DOHH2 (cell line): ENCODE results near the gene LEMD1.

Source experiments
- H3F3A ChIP-seq: fragments of 200-600 bp; sonication (generic), shearing (Covaris generic); 2 replicates; pipeline ENCODE4 v1.6.0; 2016; ENCODE audit warnings: antibody characterized with exemption, mild to moderate bottlenecking; ENCODE audit not compliant: control insufficient read depth, insufficient read depth
- H3K27ac ChIP-seq: fragments of 200-600 bp; sonication (generic); 2 replicates; pipeline ENCODE4 v1.5.1; 2014; ENCODE audit warnings: low read depth, mild to moderate bottlenecking, low read length, moderate library complexity
- H3K27me3 ChIP-seq: fragments of 200-600 bp; sonication (generic); 2 replicates; pipeline ENCODE4 v1.6.1; 2014; ENCODE audit warnings: mild to moderate bottlenecking, low read length, mixed read lengths; ENCODE audit not compliant: control insufficient read depth
- H3K36me3 ChIP-seq: fragments of 200-600 bp; sonication (generic); 2 replicates; pipeline ENCODE4 v1.6.1; 2014; ENCODE audit warnings: mild to moderate bottlenecking, low read length, moderate library complexity, mixed read lengths; ENCODE audit not compliant: control insufficient read depth
- H3K4me1 ChIP-seq: fragments of 200-600 bp; sonication (generic); 2 replicates; pipeline ENCODE4 v1.6.1; 2014; ENCODE audit warnings: mild to moderate bottlenecking, low read length, mixed read lengths; ENCODE audit not compliant: control insufficient read depth
- H3K4me2 ChIP-seq: fragments of 200-600 bp; sonication (generic); 2 replicates; pipeline ENCODE4 v1.6.0; 2014; ENCODE audit warnings: mild to moderate bottlenecking, low read length, moderate library complexity
- H3K4me3 ChIP-seq: fragments of 200-600 bp; sonication (generic); 2 replicates; pipeline ENCODE4 v1.5.1; 2014; ENCODE audit warnings: mild to moderate bottlenecking, low read length, mixed read lengths
- H3K79me2 ChIP-seq: fragments of 200-600 bp; sonication (generic); 2 replicates; pipeline ENCODE4 v1.6.1; 2014; ENCODE audit warnings: mild to moderate bottlenecking, low read length, mixed read lengths; ENCODE audit not compliant: control insufficient read depth
- H3K9me2 ChIP-seq: fragments of 200-600 bp; sonication (generic); replicated peaks from 2 replicates; pipeline ENCODE4 v1.6.1; 2014; ENCODE audit warnings: mild to moderate bottlenecking, low read length, mixed read lengths; ENCODE audit not compliant: control insufficient read depth
- H3K9me3 ChIP-seq: fragments of 200-600 bp; sonication (generic); 2 replicates; pipeline ENCODE4 v1.6.1; 2014; ENCODE audit warnings: antibody characterized with exemption, low read length, mixed read lengths; ENCODE audit not compliant: control insufficient read depth, insufficient read depth
- H4K20me1 ChIP-seq: fragments of 200-600 bp; sonication (generic); 2 replicates; pipeline ENCODE4 v1.6.0; 2014; ENCODE audit warnings: low read depth, mild to moderate bottlenecking, antibody characterized with exemption, low read length, moderate library complexity; ENCODE audit not compliant: control insufficient read depth, insufficient read depth
- CTCF ChIP-seq: fragments of 200-600 bp; sonication (generic); IDR thresholded peaks from one replicate; pipeline ENCODE4 v1.5.1; 2014; ENCODE audit warnings: antibody characterized with exemption, mild to moderate bottlenecking, low read depth, low read length; ENCODE audit not compliant: poor library complexity, severe bottlenecking
- EZH2phosphoT487 ChIP-seq: fragments of 200-600 bp; sonication (generic); IDR thresholded peaks from 2 replicates; pipeline ENCODE4 v1.6.1; 2017; ENCODE audit warnings: borderline replicate concordance, mild to moderate bottlenecking, antibody characterized with exemption, low read length, moderate library complexity, mixed read lengths

The LEMD1 gene

GRCh38 chr1:205420938-205421337 lies 918 bp downstream of the LEMD1 start:
- TF ChIP-seq EZH2phosphoT487 (no peak), CTCF (no peak)
- Histone ChIP-seq H3K27me3 (peaks cover 7% of the 10 kb centered on the region; the same call in 1 of the 2 replicates), H3K4me1 (0 out of 2 replicates have a peak, but pooled peaks cover 4% of the 10 kb centered on the region), H3K79me2 (no peaks in the 10 kb centered on the region), H3K4me2 (no peak overlapping the region), H3K4me3 (no peak overlapping the region), H3K9me2 (no peaks in the 10 kb centered on the region), H3F3A (no peaks in the 10 kb centered on the region), H4K20me1 (no peaks in the 10 kb centered on the region), H3K27ac (no peak overlapping the region), H3K9me3 (no peaks in the 10 kb centered on the region), H3K36me3 (no peaks in the 10 kb centered on the region)

GRCh38 chr1:205417870-205418635 lies 3.8 kb downstream of the LEMD1 start:
- H4K20me1 ChIP-seq = no peaks in the 10 kb centered on the region
- no peaks in the 10 kb centered on the region for H3K79me2 ChIP-seq
- H3K27ac ChIP-seq = no peak overlapping the region
- H3K36me3 ChIP-seq = no peaks in the 10 kb centered on the region
- no peaks in the 10 kb centered on the region for H3K9me2 ChIP-seq
- H3K27me3 ChIP-seq = peaks cover 7% of the 10 kb centered on the region; the same call in 1 of the 2 replicates
- no peaks in the 10 kb centered on the region for H3F3A ChIP-seq
- no peaks in the 10 kb centered on the region for H3K9me3 ChIP-seq
- no peak for TF ChIP-seq EZH2phosphoT487
- TF ChIP-seq CTCF = no peak
- H3K4me3 ChIP-seq = no peak overlapping the region
- peaks cover 7% of the 10 kb centered on the region; the same call in 1 of the 2 replicates for H3K4me1 ChIP-seq
- H3K4me2 ChIP-seq = no peak overlapping the region

- Histone ChIP-seq H4K20me1 (no peaks in the 10 kb centered on the region), H3K27me3 (no peaks in the 10 kb centered on the region; the same call in 1 of the 2 replicates), H3K79me2 (no peaks in the 10 kb centered on the region), H3K9me3 (no peaks in the 10 kb centered on the region), H3F3A (0 out of 2 replicates have a peak, but pooled peaks cover 3% of the 10 kb centered on the region), H3K4me3 (no peak overlapping the region), H3K9me2 (no peaks in the 10 kb centered on the region), H3K4me2 (no peak overlapping the region), H3K36me3 (no peaks in the 10 kb centered on the region), H3K27ac (no peak overlapping the region), H3K4me1 (peaks cover 7% of the 10 kb centered on the region; the same call in 1 of the 2 replicates)
- TF ChIP-seq CTCF = no peak
- no peak for TF ChIP-seq EZH2phosphoT487
Measured at GRCh38 chr1:205416322-205416721, 5.5 kb downstream of the LEMD1 start.
